ENCODE results near the gene TLX1.

Gene TLX1

GRCh38 chr10:101112799-101113594, 18.1 kb upstream of the TLX1 start:
- DNase-seq, result no peak

GRCh38 chr10:101113890-101114403, 17.2 kb upstream of the TLX1 start:
- DNase-seq, result no peak

- no peak for DNase-seq
These were observed 16.5 kb upstream of the TLX1 start for GRCh38 chr10:101114646-101115045.

GRCh38 chr10:101116754-101117153, 14.3 kb upstream of the TLX1 start:
- no peak for DNase-seq

- DNase-seq, result no peak
These were observed 13.1 kb upstream of the TLX1 start for GRCh38 chr10:101118031-101118430.

- no peak for DNase-seq
These were observed 10.6 kb upstream of the TLX1 start for GRCh38 chr10:101120520-101120883.

GRCh38 chr10:101120884-101121653, 10.0 kb upstream of the TLX1 start:
- peak; percentile 57 for DNase-seq

- DNase-seq, result peak; percentile 10
These were observed 9.5 kb upstream of the TLX1 start for GRCh38 chr10:101121654-101122031.

- DNase-seq, result peak; percentile 3
These were observed 8.6 kb upstream of the TLX1 start for GRCh38 chr10:101122270-101123084.

- DNase-seq, result peak; percentile 24
These were observed 7.8 kb upstream of the TLX1 start for GRCh38 chr10:101123085-101123814.

GRCh38 chr10:101123815-101124617, 7.1 kb upstream of the TLX1 start:
- peak; percentile 3 for DNase-seq

GRCh38 chr10:101124933-101125332, 6.2 kb upstream of the TLX1 start:
- DNase-seq, result no peak

GRCh38 chr10:101126684-101127628, 4.1 kb upstream of the TLX1 start:
- DNase-seq, result no peak

GRCh38 chr10:101130141-101130540, 959 bp upstream of the TLX1 start:
- DNase-seq, result no peak

- peak; percentile 17 for DNase-seq
These were observed 999 bp downstream of the TLX1 start for GRCh38 chr10:101131962-101132635.

GRCh38 chr10:101132636-101133473, 1.8 kb downstream of the TLX1 start:
- peak; percentile 11 for DNase-seq

GRCh38 chr10:101133489-101134298, 2.6 kb downstream of the TLX1 start:
- DNase-seq, result peak; percentile 7

Data from stimulated activated CD4-positive, alpha-beta T cell treated with anti-CD3 and anti-CD28 coated beads, Interleukin-15, amount 100 ng/mL, for 24 hours (primary cell).